GM12874 (cell line): ENCODE measurements around the gene PRKG1.

Experiments
- CTCF ChIP-seq: IDR thresholded peaks from 2 replicates; pipeline ENCODE4 v1.5.1; 2011; ENCODE audit warnings: low read depth, mild to moderate bottlenecking, control low read depth, low read length, moderate library complexity; ENCODE audit not compliant: insufficient read depth

The PRKG1 gene

GRCh38 chr10:51176976-51177695 lies 102.8 kb downstream of the PRKG1 start:
- TF ChIP-seq CTCF, result no peak

DNA sequence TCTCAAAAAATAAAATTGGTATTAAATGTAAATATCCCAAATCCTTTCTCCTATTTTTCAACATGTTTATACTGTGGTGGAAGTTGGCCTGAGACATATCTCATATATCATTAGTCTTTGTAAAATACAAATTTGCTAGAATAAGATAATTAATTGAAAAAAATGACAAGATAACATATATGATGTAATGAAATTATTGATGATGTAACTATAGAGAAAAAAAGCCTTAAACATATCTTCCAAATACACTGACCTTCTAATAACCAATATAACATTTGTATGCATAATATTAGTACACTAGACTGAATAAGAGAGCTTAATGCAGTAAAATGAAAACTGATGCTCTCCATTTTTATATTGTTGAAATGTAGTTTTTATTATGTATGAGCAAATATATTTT lies 104.3 kb downstream of the PRKG1 start:
- TF ChIP-seq CTCF, result no peak

DNA sequence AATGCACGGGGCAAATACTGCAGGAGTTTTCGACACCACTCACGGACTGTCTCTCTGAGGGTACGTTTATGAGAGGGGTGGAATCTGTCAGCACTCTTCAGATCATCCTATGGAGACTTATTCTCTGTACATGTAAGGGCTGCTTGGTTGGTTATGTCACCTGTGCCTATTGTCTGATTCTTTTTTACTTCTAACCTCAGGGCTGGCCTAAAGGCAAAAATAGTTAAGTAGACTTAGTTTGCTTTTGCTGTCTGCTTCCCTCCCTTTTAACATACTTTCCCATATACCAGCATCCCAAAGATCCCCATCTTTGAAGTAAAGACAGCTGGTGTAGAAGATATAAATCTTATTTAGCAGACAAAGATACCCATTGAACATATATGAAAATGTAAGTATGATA lies 105.9 kb downstream of the PRKG1 start:
- TF ChIP-seq CTCF, result no peak

DNA sequence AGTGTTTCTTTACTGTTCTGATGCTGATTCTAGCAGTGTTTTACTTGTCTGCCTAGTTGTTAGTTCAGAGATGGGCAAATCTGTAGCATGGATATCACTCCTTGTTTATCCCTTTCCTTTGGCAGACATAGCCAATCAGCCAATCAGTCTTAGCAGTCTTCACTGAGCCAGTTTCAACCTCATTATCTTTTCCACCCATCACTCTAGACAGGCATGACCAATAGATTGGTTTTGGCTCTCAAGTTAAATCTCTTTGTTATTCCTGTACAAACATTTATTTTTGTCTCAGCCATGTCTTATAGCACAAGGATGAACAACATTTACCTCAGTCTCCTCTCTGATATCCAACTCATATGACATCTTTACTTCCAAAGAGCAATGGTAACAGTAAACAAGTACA lies 109.5 kb downstream of the PRKG1 start:
- TF ChIP-seq CTCF, result no peak

DNA sequence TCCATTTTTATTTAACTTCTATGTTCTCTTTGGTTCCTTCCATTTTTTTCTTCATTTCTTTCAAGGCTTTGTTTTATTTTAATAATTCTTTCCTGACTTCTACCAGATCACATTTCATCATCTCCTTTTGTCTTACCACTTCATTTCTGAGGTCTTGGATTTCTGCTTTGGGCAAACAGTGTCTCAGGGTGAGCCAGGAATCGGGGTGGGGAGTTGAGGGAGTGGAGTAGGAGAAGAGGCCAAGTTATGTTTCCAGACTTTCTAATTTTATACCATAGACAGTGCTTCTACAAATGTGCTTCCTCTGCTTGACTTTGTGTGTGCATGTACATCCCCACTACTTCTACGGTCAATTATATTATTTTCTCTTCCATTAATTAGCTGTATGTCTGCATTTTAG lies 112.1 kb downstream of the PRKG1 start:
- TF ChIP-seq CTCF, result no peak

GRCh38 chr10:51188008-51188407 lies 113.7 kb downstream of the PRKG1 start:
- no peak for TF ChIP-seq CTCF

- TF ChIP-seq CTCF, result no peak
These were observed 114.6 kb downstream of the PRKG1 start for GRCh38 chr10:51188866-51189265.
